Right kidney (tissue), 1 donor: ENCODE data around the gene HSPA13.

Source experiments
- DNase-seq: peaks from one replicate; pipeline ENCODE4 v3.0.0-alpha.2; 2016

The HSPA13 gene

GRCh38 chr21:14325595-14325994 lies 57.4 kb downstream of the HSPA13 start:
- DNase-seq, result no peak
